Suprapubic skin (tissue), 4 donors: Measurements from ENCODE around the gene CSF1. TPM values are rescaled to one million over a fixed set of nuclear protein-coding genes. Genes with fewer than 3 reads are reported as not detected.
"Not testable (repeated sequence)": the region's sequence is repeated elsewhere in the genome, so short reads cannot be mapped to it uniquely, and the experiment has no call there.

Experiments
- DNase-seq, 2 donors: peaks; one replicate each; pipeline ENCODE4 v3.0.0-alpha.2; 2019; ENCODE audit warnings: low spot score in 2 of 2
- H3K27ac ChIP-seq: fragments of 200-600 bp; sonication (generic); one replicate; pipeline ENCODE4 v1.5.1; 2019
- H3K27me3 ChIP-seq: fragments of 200-600 bp; sonication (generic); one replicate; pipeline ENCODE4 v1.5.1; 2019
- H3K36me3 ChIP-seq: fragments of 200-600 bp; sonication (generic); one replicate; pipeline ENCODE4 v1.5.1; 2019
- H3K4me1 ChIP-seq: fragments of 200-600 bp; sonication (generic); one replicate; pipeline ENCODE4 v1.5.1; 2019
- H3K4me3 ChIP-seq: fragments of 200-600 bp; sonication (generic); one replicate; pipeline ENCODE4 v1.5.1; 2019; ENCODE audit warnings: mild to moderate bottlenecking
- H3K9me3 ChIP-seq: fragments of 200-600 bp; sonication (generic); one replicate; pipeline ENCODE4 v1.5.1; 2019
- EP300 ChIP-seq: sonication (generic); formaldehyde crosslinking; IDR thresholded peaks from one replicate; pipeline ENCODE4 v1.6.1; 2017; ENCODE audit warnings: antibody characterized with exemption
- POLR2A ChIP-seq, 2 donors: fragments of 450-650 bp; IDR thresholded peaks; one replicate each; pipeline ENCODE4 v1.6.1; 2017; ENCODE audit warnings: antibody characterized with exemption in 2 of 2, mild to moderate bottlenecking in 2 of 2, moderate library complexity in 2 of 2
- POLR2AphosphoS5 ChIP-seq, 3 donors: sonication (generic); formaldehyde crosslinking; IDR thresholded peaks; one replicate each; pipeline ENCODE4 v1.6.1; 2017; ENCODE audit warnings: antibody characterized with exemption in 3 of 3
- WGBS: methylation state at CpG from one replicate; pipeline ENCODE4 v1.1.5; 2018; 5-methylcytosine and 5-hydroxymethylcytosine counted together
- total RNA-seq, 4 donors: library from RNA; depleted of rRNA; stranded (reverse); fragments of >200 nt; gene quantifications; one replicate each; pipeline ENCODE4 v1.1.0, GENCODE V29; 2016
- TF ChIP-seq, protein P1 (sequence below), 2 donors: fragments of 200-600 bp in 1 of 2; fragments of 450-650 bp in 1 of 2; sonication (generic) in 1 of 2; IDR thresholded peaks; one replicate each; pipeline ENCODE4 v1.5.1; 2016 to 2019; ENCODE audit warnings: antibody characterized with exemption in 2 of 2, mild to moderate bottlenecking in 1 of 2, moderate library complexity in 1 of 2

The CSF1 gene
- total RNA-seq, 4 donors from 2014 or later, result 12.6 to 39.1 (median 17.5) TPM

- no peak for DNase-seq
- Histone ChIP-seq H3K4me3 (no peak overlapping the region), H3K9me3 (no peaks in the 10 kb centered on the region), H3K4me1 (peaks cover 32% of the 10 kb centered on the region), H3K36me3 (no peaks in the 10 kb centered on the region), H3K27me3 (no peaks in the 10 kb centered on the region), H3K27ac (peak overlapping the region; percentile 74)
- TF ChIP-seq POLR2A (IDR thresholded peaks at IDR 0.05) (no peak), POLR2AphosphoS5 (IDR thresholded peaks at IDR 0.05) (no peak), EP300 (no peak)
- TF ChIP-seq, protein P1, sequence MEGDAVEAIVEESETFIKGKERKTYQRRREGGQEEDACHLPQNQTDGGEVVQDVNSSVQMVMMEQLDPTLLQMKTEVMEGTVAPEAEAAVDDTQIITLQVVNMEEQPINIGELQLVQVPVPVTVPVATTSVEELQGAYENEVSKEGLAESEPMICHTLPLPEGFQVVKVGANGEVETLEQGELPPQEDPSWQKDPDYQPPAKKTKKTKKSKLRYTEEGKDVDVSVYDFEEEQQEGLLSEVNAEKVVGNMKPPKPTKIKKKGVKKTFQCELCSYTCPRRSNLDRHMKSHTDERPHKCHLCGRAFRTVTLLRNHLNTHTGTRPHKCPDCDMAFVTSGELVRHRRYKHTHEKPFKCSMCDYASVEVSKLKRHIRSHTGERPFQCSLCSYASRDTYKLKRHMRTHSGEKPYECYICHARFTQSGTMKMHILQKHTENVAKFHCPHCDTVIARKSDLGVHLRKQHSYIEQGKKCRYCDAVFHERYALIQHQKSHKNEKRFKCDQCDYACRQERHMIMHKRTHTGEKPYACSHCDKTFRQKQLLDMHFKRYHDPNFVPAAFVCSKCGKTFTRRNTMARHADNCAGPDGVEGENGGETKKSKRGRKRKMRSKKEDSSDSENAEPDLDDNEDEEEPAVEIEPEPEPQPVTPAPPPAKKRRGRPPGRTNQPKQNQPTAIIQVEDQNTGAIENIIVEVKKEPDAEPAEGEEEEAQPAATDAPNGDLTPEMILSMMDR (IDR thresholded peaks at IDR 0.05), result no peak
- WGBS, result 59% methylated on average over 4 of the region's 4 CpGs
These were observed 33.9 kb upstream of the CSF1 start for GRCh38 chr1:109876617-109877316.

- H3K4me3 ChIP-seq, result no peak overlapping the region
- WGBS, result 27% methylated on average over 5 of the region's 13 CpGs
- DNase-seq, result peak; percentile 78 to 85
- TF ChIP-seq, protein P1 (IDR thresholded peaks at IDR 0.05), result peak in 1 of 2 donors; percentile 37
- TF ChIP-seq EP300 (no peak), POLR2AphosphoS5 (IDR thresholded peaks at IDR 0.05) (peak in 2 of 3 donors; percentile 19 to 20), POLR2A (IDR thresholded peaks at IDR 0.05) (no peak)
- peak overlapping the region; percentile 74 for H3K27ac ChIP-seq
- no peaks in the 10 kb centered on the region for H3K27me3 ChIP-seq
- H3K4me1 ChIP-seq, result peaks cover 29% of the 10 kb centered on the region
- no peaks in the 10 kb centered on the region for H3K9me3 ChIP-seq
- H3K36me3 ChIP-seq, result no peaks in the 10 kb centered on the region
These were observed 33.3 kb upstream of the CSF1 start for GRCh38 chr1:109877317-109877771.

DNA sequence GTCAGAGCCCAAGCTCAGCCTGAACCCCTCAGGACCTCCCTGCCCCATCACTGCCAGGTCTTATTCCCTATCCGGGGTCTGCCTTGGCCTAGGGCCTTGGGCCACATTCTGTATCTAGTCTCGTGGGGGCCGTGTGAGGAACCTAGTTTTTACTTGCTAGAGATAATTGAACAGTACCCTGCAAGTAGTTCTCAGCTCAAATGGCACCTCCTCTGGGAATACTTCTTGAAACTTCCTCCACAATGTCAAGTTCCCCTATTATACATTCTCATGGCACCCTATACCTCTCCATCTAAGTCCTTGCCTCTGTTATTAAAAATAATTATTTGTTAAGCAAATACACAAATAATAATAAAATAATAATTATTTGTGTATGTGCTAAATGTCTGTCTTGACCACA lies 32.9 kb upstream of the CSF1 start:
- no peaks in the 10 kb centered on the region for H3K36me3 ChIP-seq
- 42% methylated on average over 3 of the region's 3 CpGs for WGBS
- H3K27me3 ChIP-seq, result no peaks in the 10 kb centered on the region
- H3K4me1 ChIP-seq, result peaks cover 26% of the 10 kb centered on the region
- TF ChIP-seq POLR2AphosphoS5 (IDR thresholded peaks at IDR 0.05), result no peak
- TF ChIP-seq, protein P1 (IDR thresholded peaks at IDR 0.05), result no peak
- TF ChIP-seq POLR2A (IDR thresholded peaks at IDR 0.05), result no peak
- no peak for TF ChIP-seq EP300
- no peak for DNase-seq
- no peaks in the 10 kb centered on the region for H3K9me3 ChIP-seq
- H3K4me3 ChIP-seq, result no peak overlapping the region
- peak overlapping the region; percentile 74 for H3K27ac ChIP-seq

GRCh38 chr1:109878531-109879104 lies 32.0 kb upstream of the CSF1 start:
- Histone ChIP-seq H3K4me1 (peaks cover 26% of the 10 kb centered on the region), H3K4me3 (no peak overlapping the region), H3K27me3 (no peaks in the 10 kb centered on the region), H3K36me3 (no peaks in the 10 kb centered on the region), H3K27ac (no peak overlapping the region), H3K9me3 (no peaks in the 10 kb centered on the region)
- TF ChIP-seq POLR2A (IDR thresholded peaks at IDR 0.05) (no peak), POLR2AphosphoS5 (IDR thresholded peaks at IDR 0.05) (no peak), EP300 (no peak)
- TF ChIP-seq, protein P1 (IDR thresholded peaks at IDR 0.05), result no peak
- WGBS, result 86% methylated on average over 8 of the region's 8 CpGs
- no peak for DNase-seq

- H3K9me3 ChIP-seq, H3K4me3 ChIP-seq, H3K27me3 ChIP-seq, H3K27ac ChIP-seq, H3K36me3 ChIP-seq: not testable (repeated sequence)
- peaks cover 28% of the 10 kb centered on the region for H3K4me1 ChIP-seq
- WGBS, result 89% methylated on average over 6 of the region's 6 CpGs
- DNase-seq, result peak in 1 of 2 donors; percentile 66
These were observed 31.3 kb upstream of the CSF1 start for GRCh38 chr1:109879371-109879770.
